ENCODE data around the gene ATP1A1. TPM values are rescaled to one million over a fixed set of nuclear protein-coding genes. Genes with fewer than 3 reads are reported as not detected.
A peak's percentile ranks its signal among the peaks of the same experiment; 100 is the strongest.

Gene ATP1A1
- total RNA-seq, 1 experiment from 2014 or later = 124 TPM

DNA sequence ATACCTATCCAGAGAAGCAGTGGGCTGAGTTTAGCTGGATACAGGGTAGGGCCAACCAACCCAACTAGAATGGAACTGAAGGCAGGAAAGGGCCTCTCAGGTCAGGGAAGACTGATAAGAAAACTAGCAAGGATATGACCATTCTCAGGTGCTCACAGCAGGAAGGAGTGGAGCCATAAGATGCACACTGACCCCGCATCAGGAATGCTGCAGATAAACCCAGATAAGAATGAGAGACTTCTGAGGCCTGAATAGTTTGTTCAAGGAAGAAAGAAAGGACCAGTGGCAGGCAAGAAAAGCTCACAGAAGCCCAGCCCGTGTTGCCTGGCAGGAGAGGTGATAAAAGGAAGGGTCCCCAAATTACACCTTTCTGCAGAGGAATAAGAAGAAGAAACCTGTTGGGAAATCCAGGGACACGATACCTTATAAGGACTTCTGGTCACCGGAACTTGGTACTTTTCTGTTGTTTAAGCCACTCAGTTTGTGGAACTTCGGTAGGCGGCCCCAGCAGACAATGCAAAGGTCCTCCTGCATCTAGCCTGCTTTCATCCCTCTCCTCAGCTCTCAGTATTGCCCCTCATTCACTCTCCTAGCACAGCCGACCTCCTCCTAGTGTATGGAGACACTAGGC lies 58.9 kb downstream of the ATP1A1 start:
- Histone ChIP-seq H3K36me3 (no peaks in the 10 kb centered on the region), H3K27me3 (no peaks in the 10 kb centered on the region), H3K4me3 (no peak overlapping the region), H3K9me3 (peaks cover 5% of the 10 kb centered on the region)
- no peak for DNase-seq

DNA sequence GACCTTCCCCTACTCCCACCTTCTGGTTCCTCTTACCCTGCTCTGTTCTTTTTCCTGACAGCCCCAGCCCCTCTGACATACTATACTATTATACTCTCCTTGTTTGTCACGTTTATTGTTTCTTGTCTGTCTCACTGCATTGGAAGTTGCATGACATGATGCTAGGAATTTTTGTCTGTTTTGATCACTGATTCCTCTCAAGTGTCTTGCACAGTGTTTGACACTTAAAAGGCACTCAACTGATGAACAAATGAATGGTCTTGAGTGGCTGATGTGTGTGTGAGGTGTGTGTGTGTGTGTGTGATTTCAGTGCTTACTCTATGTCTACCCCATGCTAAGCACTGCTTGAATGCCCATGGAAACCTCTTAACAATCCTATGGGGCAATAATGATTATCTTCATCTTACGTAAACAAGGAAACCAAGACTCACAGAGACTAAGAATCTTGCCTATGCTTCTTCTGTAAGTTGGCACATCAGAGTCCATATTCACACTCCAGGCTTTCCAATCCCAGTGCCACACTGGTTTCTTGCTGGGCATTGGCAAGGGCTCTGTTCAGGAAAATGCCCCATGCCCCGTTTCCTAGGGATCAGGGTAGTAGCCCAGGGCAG lies 59.7 kb downstream of the ATP1A1 start:
- peaks cover 5% of the 10 kb centered on the region for H3K9me3 ChIP-seq
- H3K27me3 ChIP-seq = peaks cover 3% of the 10 kb centered on the region; the same call in 1 of the 2 replicates
- H3K36me3 ChIP-seq = no peaks in the 10 kb centered on the region
- no peak for DNase-seq
- H3K4me3 ChIP-seq = no peak overlapping the region

DNA sequence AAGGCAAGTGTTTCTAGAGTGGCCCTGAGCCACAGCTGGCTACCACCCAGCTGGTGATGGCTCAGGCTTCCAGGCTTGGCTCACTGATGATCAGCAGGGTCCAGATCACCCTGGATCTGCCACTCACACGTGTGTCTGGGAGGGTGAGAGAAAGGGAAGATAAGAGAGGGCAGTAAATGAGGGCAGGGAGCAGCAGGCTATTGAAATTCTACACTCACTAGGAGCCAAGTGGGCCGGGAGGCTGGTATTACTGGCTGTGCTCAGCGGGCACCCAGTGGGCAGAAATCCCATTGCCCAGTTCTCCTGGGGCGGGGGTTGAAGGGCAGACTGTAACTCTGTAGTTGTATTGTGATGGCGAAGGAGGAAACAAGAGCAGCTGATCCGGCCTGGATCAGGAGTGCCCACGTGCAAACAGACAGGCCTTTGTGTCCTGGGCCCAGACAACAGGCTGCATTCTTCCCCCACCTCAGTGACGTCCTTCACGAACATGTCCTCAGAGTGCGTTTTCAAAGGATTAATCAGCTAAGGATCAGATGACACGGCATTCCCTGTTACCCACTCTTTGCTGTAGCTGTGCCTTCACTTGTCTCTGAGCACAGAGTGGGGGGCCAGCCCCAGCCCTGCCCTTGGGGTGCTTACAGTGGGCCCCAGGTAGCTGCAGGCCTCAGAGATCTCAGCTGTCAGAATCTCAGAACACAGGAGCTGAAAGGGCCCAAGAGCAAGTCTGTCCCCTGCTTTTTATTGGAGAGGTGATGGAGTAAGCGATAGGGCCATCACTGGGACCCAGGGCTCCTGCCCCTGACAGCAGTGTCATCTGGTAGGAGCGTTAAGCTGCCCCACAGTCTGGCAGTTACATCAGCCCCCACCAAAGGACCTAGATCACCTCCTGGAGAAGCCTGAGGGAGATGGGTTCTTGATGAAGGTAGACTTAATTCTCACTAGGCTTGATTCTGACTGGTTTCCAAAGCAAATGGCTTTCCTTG lies 60.5 kb downstream of the ATP1A1 start:
- Histone ChIP-seq H3K27me3 (peaks cover 10% of the 10 kb centered on the region), H3K9me3 (peaks cover 5% of the 10 kb centered on the region), H3K36me3 (no peaks in the 10 kb centered on the region), H3K4me3 (no peak overlapping the region)
- peak; percentile 45 for DNase-seq

DNA sequence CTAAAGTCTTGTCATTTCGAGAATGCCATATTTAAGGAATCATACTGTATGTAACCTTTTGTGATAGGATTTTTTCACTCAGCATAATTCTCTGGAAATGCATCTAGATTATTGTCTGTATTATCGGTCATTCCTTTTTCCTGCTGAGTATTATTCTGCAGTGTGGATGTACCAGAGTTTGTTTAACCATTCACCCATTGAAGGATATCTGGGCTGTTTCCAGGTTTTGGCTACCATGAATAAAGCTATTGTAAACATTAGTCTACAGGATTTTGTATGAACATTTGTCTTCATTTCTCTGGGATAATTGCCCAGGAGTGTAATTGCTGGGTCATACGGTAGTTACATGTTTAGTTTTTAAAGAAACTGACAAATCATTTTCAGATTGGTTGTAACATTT lies 61.8 kb downstream of the ATP1A1 start:
- peaks cover 23% of the 10 kb centered on the region for H3K27me3 ChIP-seq
- no peak overlapping the region for H3K4me3 ChIP-seq
- H3K9me3 ChIP-seq = peaks cover 5% of the 10 kb centered on the region
- no peak for DNase-seq
- no peaks in the 10 kb centered on the region for H3K36me3 ChIP-seq

DNA sequence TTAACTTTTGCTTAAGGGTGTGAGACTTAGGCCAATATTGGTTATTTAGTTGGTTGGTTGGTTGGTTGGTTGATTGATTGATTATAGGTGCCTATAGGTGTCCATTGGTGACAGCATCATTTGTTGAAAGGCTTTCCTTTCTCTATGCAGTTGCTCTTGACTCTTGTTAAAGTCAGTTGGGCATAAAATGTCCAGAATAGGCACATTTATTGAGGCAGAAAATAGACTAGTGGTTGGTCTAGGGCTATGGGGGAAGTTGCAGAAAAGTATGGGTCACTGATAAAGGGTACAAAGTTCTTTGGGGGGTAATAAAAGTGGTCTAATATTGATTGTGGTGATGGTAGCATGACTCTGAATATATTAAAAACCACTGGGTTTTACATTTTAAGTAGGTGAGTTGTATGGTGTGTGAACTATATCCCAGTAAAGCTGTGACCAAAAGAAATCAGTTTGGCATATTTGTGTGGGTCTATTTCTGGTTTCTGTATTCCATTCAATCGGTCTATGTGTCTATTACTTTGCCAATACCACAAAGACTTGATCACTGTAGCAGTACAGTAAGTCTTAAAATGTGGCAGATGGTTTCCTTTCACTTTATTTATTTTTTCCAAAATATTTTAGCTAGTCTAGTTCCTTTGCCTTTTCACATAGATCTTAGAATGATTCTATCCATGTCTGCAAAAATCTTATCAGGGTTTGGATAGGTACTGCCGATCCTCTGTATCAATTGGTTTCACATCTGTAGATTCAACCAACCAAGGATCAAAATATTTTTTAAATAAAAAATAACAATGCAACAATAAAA lies 63.0 kb downstream of the ATP1A1 start:
- H3K36me3 ChIP-seq = no peaks in the 10 kb centered on the region
- peaks cover 5% of the 10 kb centered on the region for H3K9me3 ChIP-seq
- no peak overlapping the region for H3K4me3 ChIP-seq
- peaks cover 24% of the 10 kb centered on the region for H3K27me3 ChIP-seq
- no peak for DNase-seq

DNA sequence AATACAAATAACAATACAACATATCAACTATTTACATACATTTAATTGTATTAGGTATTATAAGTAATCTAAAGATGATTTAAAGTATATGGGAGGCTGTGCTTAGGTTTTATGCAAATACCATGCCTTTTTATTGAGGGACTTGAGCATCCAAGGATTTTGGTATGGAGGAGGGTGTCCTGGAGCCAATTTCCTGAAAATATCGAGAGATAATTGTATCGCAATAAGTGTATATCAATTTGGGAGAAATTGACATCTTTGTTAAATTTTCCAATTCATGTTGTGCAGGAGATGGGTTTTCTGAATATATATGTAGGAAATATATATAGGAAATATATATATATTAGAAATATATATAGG lies 63.5 kb downstream of the ATP1A1 start:
- Histone ChIP-seq H3K4me3 (no peak overlapping the region), H3K27me3 (peaks cover 30% of the 10 kb centered on the region), H3K9me3 (peaks cover 5% of the 10 kb centered on the region), H3K36me3 (no peaks in the 10 kb centered on the region)
- DNase-seq = no peak

DNA sequence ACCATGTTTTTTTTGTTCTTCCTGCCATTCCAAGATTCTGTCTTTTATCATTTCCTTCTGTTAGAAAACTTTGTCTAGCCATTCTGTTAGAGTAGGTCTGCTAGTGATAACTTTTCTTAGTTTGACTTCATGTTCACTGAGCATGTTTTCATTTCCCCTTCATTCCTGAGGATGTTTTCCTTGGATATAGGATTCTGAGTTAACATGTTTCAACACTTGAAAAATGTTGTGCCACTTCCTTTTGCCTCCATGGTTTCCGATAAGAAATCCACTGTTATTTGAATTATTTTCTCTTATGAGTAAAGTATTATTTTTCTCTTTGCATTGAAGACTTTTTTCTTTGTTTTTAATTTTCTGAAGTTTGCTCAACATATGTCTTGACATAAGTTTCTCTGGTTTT lies 66.7 kb downstream of the ATP1A1 start:
- peaks cover 36% of the 10 kb centered on the region for H3K27me3 ChIP-seq
- no peak for DNase-seq
- no peaks in the 10 kb centered on the region for H3K36me3 ChIP-seq
- H3K4me3 ChIP-seq = no peak overlapping the region
- no peaks in the 10 kb centered on the region; the same call in 1 of the 2 replicates for H3K9me3 ChIP-seq

DNA sequence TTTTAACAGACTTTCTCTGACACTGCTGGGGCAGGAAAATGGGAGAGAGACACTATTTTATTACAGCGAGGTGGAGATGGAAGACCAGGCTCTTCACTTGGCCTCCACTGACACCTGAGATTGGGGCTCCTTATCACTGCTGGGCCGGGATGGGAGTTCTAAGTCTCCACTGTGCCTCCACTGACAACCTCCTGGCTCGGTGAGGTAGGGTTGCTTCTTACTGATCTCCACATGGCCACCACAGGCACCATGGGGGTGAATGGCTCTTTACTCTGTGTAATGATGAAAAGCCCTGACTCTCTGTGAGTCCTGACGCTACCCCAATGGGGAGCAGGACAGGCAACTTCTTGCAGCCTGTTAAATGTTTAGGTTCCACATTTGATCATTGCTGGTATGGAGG lies 67.7 kb downstream of the ATP1A1 start:
- H3K27me3 ChIP-seq = peaks cover 36% of the 10 kb centered on the region
- H3K36me3 ChIP-seq = no peaks in the 10 kb centered on the region
- no peaks in the 10 kb centered on the region for H3K9me3 ChIP-seq
- no peak overlapping the region for H3K4me3 ChIP-seq
- no peak for DNase-seq

DNA sequence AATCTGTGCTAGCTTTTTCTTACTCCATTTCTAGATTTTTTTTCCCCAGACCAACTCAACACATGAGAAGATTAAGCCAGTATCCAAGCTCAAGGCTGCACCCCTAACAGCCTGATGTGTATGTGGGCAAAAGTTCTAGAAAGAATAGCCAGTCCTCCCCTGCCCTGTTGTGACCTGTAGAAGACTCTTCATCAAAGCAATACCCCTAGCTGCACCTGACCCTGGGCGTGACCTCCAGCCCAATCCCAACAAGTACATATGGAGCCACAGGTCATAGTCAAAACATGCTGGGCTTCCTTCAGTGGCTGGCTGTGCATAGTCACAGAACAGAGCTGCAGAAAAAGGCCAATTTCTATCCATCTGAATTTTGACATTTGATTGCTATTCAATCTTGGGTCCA lies 72.5 kb downstream of the ATP1A1 start:
- no peaks in the 10 kb centered on the region for H3K36me3 ChIP-seq
- no peak overlapping the region for H3K4me3 ChIP-seq
- DNase-seq = no peak
- H3K27me3 ChIP-seq = peaks cover 12% of the 10 kb centered on the region
- H3K9me3 ChIP-seq = no peaks in the 10 kb centered on the region

DNA sequence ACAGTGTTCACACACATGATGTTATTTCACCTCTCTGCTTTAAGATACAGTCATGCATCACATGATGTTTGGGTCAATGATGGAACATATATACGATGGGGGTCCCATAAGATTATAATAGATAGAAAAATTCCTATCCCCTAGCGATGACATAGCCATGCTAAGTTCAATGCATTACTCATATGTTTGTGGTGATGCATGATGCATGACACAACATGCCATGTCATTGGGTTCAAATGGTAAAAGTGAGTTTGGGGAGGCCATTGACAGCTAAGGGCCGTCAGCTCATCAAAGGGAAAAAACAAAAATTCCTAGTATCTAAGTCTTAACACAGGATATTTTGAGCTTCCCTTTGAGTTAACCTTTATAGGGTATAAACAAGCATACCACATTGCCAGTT lies 73.6 kb downstream of the ATP1A1 start:
- no peak for DNase-seq

DNA sequence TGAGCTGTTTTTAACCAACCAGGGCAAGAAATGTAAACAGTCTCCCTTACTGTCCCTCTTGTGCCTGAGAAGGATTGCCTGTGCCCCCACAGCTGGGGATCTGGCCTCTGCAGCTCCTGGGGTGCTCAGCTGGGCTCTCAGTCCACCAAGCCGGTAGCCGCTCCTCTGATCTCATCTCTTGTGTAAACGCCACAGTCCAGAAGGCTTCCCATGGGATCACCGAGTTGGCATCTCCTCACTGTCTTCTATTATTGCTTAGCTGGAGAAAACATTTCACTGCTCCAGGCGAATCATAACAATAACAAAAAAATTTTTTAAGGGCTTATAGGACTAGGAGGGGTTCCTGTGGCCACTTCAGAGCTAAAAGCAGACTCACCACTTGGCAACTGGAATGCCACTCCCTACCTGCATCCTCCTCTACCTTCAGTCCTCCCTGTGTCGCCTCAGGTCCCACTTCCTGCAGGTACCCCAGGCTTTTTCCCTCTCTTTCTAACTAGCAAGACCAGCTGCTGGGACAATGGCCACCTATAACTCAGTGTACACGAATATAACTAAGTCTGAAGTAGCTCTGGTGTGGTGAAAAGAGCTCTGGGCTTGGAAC lies 75.8 kb downstream of the ATP1A1 start:
- H3K9me3 ChIP-seq = no peaks in the 10 kb centered on the region
- peak; percentile 88 for DNase-seq
- no peak overlapping the region for H3K4me3 ChIP-seq

More for the DNA sequence above, 73.6 kb downstream of the ATP1A1 start:
- no peaks in the 10 kb centered on the region for H3K36me3 ChIP-seq
- peaks cover 5% of the 10 kb centered on the region for H3K27me3 ChIP-seq
- no peaks in the 10 kb centered on the region for H3K9me3 ChIP-seq
- no peak overlapping the region for H3K4me3 ChIP-seq

DNA sequence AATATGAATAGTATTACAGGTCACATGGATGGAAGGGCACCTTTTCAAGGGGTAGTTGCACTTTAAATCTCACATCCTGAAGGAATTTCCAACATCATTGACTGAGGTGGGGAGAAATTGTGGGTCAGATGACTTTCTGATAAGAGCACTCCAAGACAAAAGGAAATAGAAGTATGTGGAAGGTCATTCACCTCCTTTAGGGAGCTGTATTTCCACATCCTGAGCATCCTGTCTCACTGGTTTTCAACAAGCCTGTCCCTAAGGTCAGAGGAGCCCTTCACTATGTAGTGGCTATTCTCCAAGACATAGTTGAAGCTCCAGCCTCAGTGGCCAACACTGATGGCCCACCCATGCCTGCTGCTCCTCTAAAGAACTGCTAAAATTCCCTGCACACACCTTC lies 76.5 kb downstream of the ATP1A1 start:
- DNase-seq = no peak
- Histone ChIP-seq H3K36me3 (no peaks in the 10 kb centered on the region), H3K9me3 (no peaks in the 10 kb centered on the region), H3K4me3 (no peak overlapping the region), H3K27me3 (no peaks in the 10 kb centered on the region)

More for the DNA sequence above, 75.8 kb downstream of the ATP1A1 start:
- no peaks in the 10 kb centered on the region for H3K36me3 ChIP-seq
- no peaks in the 10 kb centered on the region for H3K27me3 ChIP-seq

DNA sequence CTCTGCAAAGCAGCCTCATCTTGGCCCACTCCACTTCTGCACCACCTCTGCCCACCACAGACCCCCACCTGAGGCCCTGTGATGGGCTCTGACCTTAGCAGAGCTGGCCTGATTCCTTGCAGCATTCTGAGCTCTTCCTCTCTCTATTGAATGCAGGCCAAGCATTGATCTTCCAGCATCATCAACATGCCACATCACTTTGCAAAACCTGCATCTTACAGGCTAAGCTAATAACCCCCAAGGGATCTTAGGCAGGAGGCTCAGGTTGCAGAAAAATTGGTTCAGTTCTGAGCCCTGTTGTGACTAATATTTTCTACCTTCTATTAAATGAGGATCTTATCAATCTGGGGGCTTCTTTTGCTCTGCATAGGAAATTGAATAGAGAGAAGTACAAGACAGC lies 78.7 kb downstream of the ATP1A1 start:
- no peaks in the 10 kb centered on the region for H3K9me3 ChIP-seq
- no peak for DNase-seq
- H3K4me3 ChIP-seq = no peak overlapping the region
- no peaks in the 10 kb centered on the region for H3K27me3 ChIP-seq
- no peaks in the 10 kb centered on the region for H3K36me3 ChIP-seq

DNA sequence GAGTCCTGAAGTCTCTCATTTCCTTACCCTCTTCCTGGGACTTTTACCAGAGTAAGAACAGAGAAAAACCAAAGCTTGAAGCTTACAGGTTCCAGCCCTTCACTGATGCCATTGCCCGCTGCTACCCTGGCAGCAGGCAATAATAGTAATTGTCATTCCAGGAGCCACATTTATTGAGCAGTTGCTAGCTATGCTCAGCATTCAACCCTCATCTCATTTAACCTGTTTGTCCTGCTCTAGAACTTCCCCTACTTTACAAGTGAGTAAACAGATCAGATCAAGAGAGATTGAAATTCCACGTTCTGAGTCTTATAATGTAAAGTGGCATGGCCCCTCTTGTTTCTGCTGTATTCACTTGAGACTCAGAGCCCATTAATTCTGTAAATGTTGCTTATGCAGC lies 80.4 kb downstream of the ATP1A1 start:
- Histone ChIP-seq H3K27me3 (no peaks in the 10 kb centered on the region), H3K36me3 (no peaks in the 10 kb centered on the region), H3K4me3 (no peak overlapping the region), H3K9me3 (no peaks in the 10 kb centered on the region)
- DNase-seq = no peak

DNA sequence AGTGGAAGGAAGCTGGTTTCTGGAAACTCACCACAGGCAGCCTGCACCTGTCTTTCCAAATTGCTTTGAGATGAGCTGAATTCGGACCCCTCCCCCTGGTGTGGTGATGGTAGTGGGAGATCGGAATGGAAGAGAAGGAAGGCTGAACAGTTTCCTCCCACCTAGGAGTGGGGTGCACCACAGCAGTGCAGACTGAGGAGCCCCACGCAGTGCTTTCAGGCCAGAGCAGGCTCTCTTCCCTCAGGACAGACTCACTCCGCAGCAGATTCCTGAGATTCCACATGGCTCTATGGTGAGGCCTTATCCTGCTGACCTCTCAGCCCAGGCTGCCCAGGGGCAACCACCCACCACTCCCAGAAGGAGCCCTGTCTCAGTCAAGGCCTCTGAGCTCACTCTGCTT lies 80.9 kb downstream of the ATP1A1 start:
- Histone ChIP-seq H3K27me3 (no peaks in the 10 kb centered on the region), H3K4me3 (no peak overlapping the region), H3K36me3 (no peaks in the 10 kb centered on the region), H3K9me3 (no peaks in the 10 kb centered on the region)
- no peak for DNase-seq

Data from MG63 (cell line).